ENCODE data around the gene NECTIN2.
"Not testable (repeated sequence)": the region's sequence is repeated elsewhere in the genome, so short reads cannot be mapped to it uniquely, and the experiment has no call there.

NECTIN2 gene

GRCh38 chr19:44884566-44884965 is 38.5 kb downstream of the NECTIN2 start:
- DNase-seq (ENCODE audit: low read depth) = no peak

- DNase-seq (ENCODE audit: low read depth) = no peak
Observed at GRCh38 chr19:44886141-44886540, 40.0 kb downstream of the NECTIN2 start.

- no peak for DNase-seq (ENCODE audit: low read depth)
Observed at GRCh38 chr19:44887648-44888047, 41.6 kb downstream of the NECTIN2 start.

GRCh38 chr19:44888335-44888734 is 42.2 kb downstream of the NECTIN2 start:
- not testable (repeated sequence) for DNase-seq (ENCODE audit: low read depth)

- no peak for DNase-seq (ENCODE audit: low read depth)
Observed at GRCh38 chr19:44889830-44890365, 43.8 kb downstream of the NECTIN2 start.

- DNase-seq (ENCODE audit: low read depth) = peak; percentile 100
Observed at GRCh38 chr19:44890366-44891015, 44.4 kb downstream of the NECTIN2 start.

- peak; percentile 100 for DNase-seq (ENCODE audit: low read depth)
Observed at GRCh38 chr19:44891016-44891882, 45.2 kb downstream of the NECTIN2 start, which contains the start of gene TOMM40. Gene TOMM40, plus strand, starts transcription at chr19:44891254. Its CDS starts 162 bp downstream, at chr19:44891416.

GRCh38 chr19:44892932-44893331 is 46.8 kb downstream of the NECTIN2 start:
- DNase-seq (ENCODE audit: low read depth) = no peak

GRCh38 chr19:44893332-44894051 is 47.4 kb downstream of the NECTIN2 start:
- DNase-seq (ENCODE audit: low read depth) = no peak

GRCh38 chr19:44894052-44894400 is 47.9 kb downstream of the NECTIN2 start:
- no peak for DNase-seq (ENCODE audit: low read depth)

GRCh38 chr19:44894946-44895345 is 48.8 kb downstream of the NECTIN2 start:
- DNase-seq (ENCODE audit: low read depth) = no peak

GRCh38 chr19:44897835-44898234 is 51.7 kb downstream of the NECTIN2 start:
- DNase-seq (ENCODE audit: low read depth) = no peak

- no peak for DNase-seq (ENCODE audit: low read depth)
Observed at GRCh38 chr19:44900328-44901244, 54.5 kb downstream of the NECTIN2 start.

- no peak for DNase-seq (ENCODE audit: low read depth)
Observed at GRCh38 chr19:44903216-44903601, 57.1 kb downstream of the NECTIN2 start.

GRCh38 chr19:44903602-44904425 is 57.7 kb downstream of the NECTIN2 start:
- DNase-seq (ENCODE audit: low read depth) = peak; percentile 41

GRCh38 chr19:44904426-44904994 is 58.4 kb downstream of the NECTIN2 start:
- DNase-seq (ENCODE audit: low read depth) = no peak

GRCh38 chr19:44905437-44906160 is 59.5 kb downstream of the NECTIN2 start, which contains the start of gene APOE:
Gene APOE, plus strand, starts transcription at chr19:44905796. Its CDS starts 829 bp downstream, at chr19:44906625.
- DNase-seq (ENCODE audit: low read depth) = no peak

- no peak for DNase-seq (ENCODE audit: low read depth)
Observed at GRCh38 chr19:44907613-44908012, 61.5 kb downstream of the NECTIN2 start.
